HFFc6 (cell line): ENCODE results near the gene OSBPL10. TPM values are rescaled to one million over a fixed set of nuclear protein-coding genes. Genes with fewer than 3 reads are reported as not detected.

Experiments used
- DNase-seq: peaks from one replicate; pipeline ENCODE4 v3.0.0-alpha.2; 2018
- H3K27ac Mint-ChIP-seq: 2 replicates; pipeline ENCODE4 v1.8.0; 2020; ENCODE audit warnings: mild to moderate bottlenecking, mixed read lengths
- H3K27me3 Mint-ChIP-seq: 2 replicates; pipeline ENCODE4 v1.8.0; 2021; ENCODE audit warnings: mild to moderate bottlenecking, moderate library complexity, mixed read lengths; ENCODE audit not compliant: insufficient read depth
- H3K36me3 Mint-ChIP-seq: 2 replicates; pipeline ENCODE4 v1.8.0; 2021; ENCODE audit warnings: low read depth, mixed read lengths
- H3K4me1 Mint-ChIP-seq: 2 replicates; pipeline ENCODE4 v1.8.0; 2020; ENCODE audit warnings: low read depth, mixed read lengths
- H3K4me3 Mint-ChIP-seq: 2 replicates; pipeline ENCODE4 v1.8.0; 2020; ENCODE audit warnings: mild to moderate bottlenecking, moderate library complexity, mixed read lengths
- H3K9me3 Mint-ChIP-seq: 2 replicates; pipeline ENCODE4 v1.8.0; 2020; ENCODE audit warnings: mild to moderate bottlenecking, mixed read lengths
- CTCF ChIP-seq: fragments of 200-600 bp; sonication (generic); IDR thresholded peaks from 2 replicates; pipeline ENCODE4 v1.5.0; 2021; ENCODE audit warnings: antibody characterized with exemption, mild to moderate bottlenecking
- total RNA-seq, 6 experiments: library from RNA; stranded (reverse); fragmentation: NEBNext Ultra II Directional; extraction: Animal tissue kit (Norgen Biotek cat#: 25700); gene quantifications; 2 replicates in 1 of 6; 3 replicates in 5 of 6; pipeline ENCODE4 v1.2.3, GENCODE V29; 2021

Gene OSBPL10
- total RNA-seq, 6 experiments from 2014 or later: 7.3 to 8.9 (median 8.6) TPM

- TF ChIP-seq CTCF: no peak
- Mint-ChIP-seq H3K9me3 (peaks cover 7% of the 10 kb centered on the region; the same call in 1 of the 2 replicates), H3K4me3 (no peak overlapping the region), H3K27me3 (no peaks in the 10 kb centered on the region), H3K36me3 (peaks cover 9% of the 10 kb centered on the region; the same call in 1 of the 2 replicates), H3K27ac (no peak overlapping the region), H3K4me1 (peaks cover 31% of the 10 kb centered on the region)
- no peak for DNase-seq
These were observed 205.7 kb downstream of the OSBPL10 start for GRCh38 chr3:31775383-31775782.

- H3K36me3 Mint-ChIP-seq: 0 out of 2 replicates have a peak, but pooled peaks cover 5% of the 10 kb centered on the region
- no peak overlapping the region for H3K4me3 Mint-ChIP-seq
- no peak overlapping the region for H3K27ac Mint-ChIP-seq
- H3K9me3 Mint-ChIP-seq: no peaks in the 10 kb centered on the region
- no peak for TF ChIP-seq CTCF
- peaks cover 35% of the 10 kb centered on the region for H3K4me1 Mint-ChIP-seq
- DNase-seq: no peak
- H3K27me3 Mint-ChIP-seq: no peaks in the 10 kb centered on the region
These were observed 208.1 kb downstream of the OSBPL10 start for GRCh38 chr3:31772758-31773473.

GRCh38 chr3:31772272-31772671 is 208.8 kb downstream of the OSBPL10 start:
- Mint-ChIP-seq H3K36me3 (0 out of 2 replicates have a peak, but pooled peaks cover 1% of the 10 kb centered on the region), H3K4me3 (no peak overlapping the region), H3K9me3 (no peaks in the 10 kb centered on the region), H3K27me3 (no peaks in the 10 kb centered on the region), H3K27ac (no peak overlapping the region), H3K4me1 (peaks cover 28% of the 10 kb centered on the region)
- TF ChIP-seq CTCF: no peak
- no peak for DNase-seq

GRCh38 chr3:31770822-31771326 is 210.2 kb downstream of the OSBPL10 start:
- H3K4me3 Mint-ChIP-seq: no peak overlapping the region
- no peak for DNase-seq
- H3K27me3 Mint-ChIP-seq: no peaks in the 10 kb centered on the region
- no peaks in the 10 kb centered on the region for H3K36me3 Mint-ChIP-seq
- H3K4me1 Mint-ChIP-seq: peaks cover 15% of the 10 kb centered on the region
- no peak overlapping the region for H3K27ac Mint-ChIP-seq
- no peaks in the 10 kb centered on the region for H3K9me3 Mint-ChIP-seq
- TF ChIP-seq CTCF: no peak

- H3K36me3 Mint-ChIP-seq: no peaks in the 10 kb centered on the region
- no peaks in the 10 kb centered on the region for H3K9me3 Mint-ChIP-seq
- peaks cover 6% of the 10 kb centered on the region for H3K4me1 Mint-ChIP-seq
- peak overlapping the region; percentile 20; the same call in 1 of the 2 replicates for H3K4me3 Mint-ChIP-seq
- H3K27ac Mint-ChIP-seq: no peak overlapping the region
- H3K27me3 Mint-ChIP-seq: no peaks in the 10 kb centered on the region
- peak; percentile 34 for DNase-seq
- peak; percentile 83 for TF ChIP-seq CTCF
These were observed 212.5 kb downstream of the OSBPL10 start for GRCh38 chr3:31768479-31769125.
